HG02763 (cell line): ENCODE measurements around the gene COPS2.
"Not testable (repeated sequence)": the region's sequence is repeated elsewhere in the genome, so short reads cannot be mapped to it uniquely, and the experiment has no call there.

Experiments
- ATAC-seq: cut with Tn5 transposase; IDR thresholded peaks from one replicate; pipeline ENCODE4 v1.9.1; 2021; ENCODE audit warnings: mild to moderate bottlenecking, moderate library complexity; ENCODE audit not compliant: unreplicated experiment

Gene COPS2

GRCh38 chr15:49155110-49155833 is at the start of gene COPS2:
COPS2 (minus strand) TSS chr15:49155599; CDS start chr15:49155578, 21 bp downstream.
- ATAC-seq = peak; percentile 94

- no peak for ATAC-seq
Measured at GRCh38 chr15:49200347-49200746, 44.9 kb upstream of the COPS2 start.

- no peak for ATAC-seq
Measured at GRCh38 chr15:49199666-49200065, 44.3 kb upstream of the COPS2 start.

- no peak for ATAC-seq
Measured at GRCh38 chr15:49196856-49197255, 41.5 kb upstream of the COPS2 start.

- ATAC-seq = no peak
Measured at GRCh38 chr15:49191892-49192291, 36.5 kb upstream of the COPS2 start.

GRCh38 chr15:49190586-49190985 is 35.2 kb upstream of the COPS2 start:
- no peak for ATAC-seq

GRCh38 chr15:49189631-49190030 is 34.2 kb upstream of the COPS2 start:
- ATAC-seq = no peak

- no peak for ATAC-seq
Measured at GRCh38 chr15:49188933-49189332, 33.5 kb upstream of the COPS2 start.

GRCh38 chr15:49187549-49188245 is 32.3 kb upstream of the COPS2 start:
- no peak for ATAC-seq

- no peak for ATAC-seq
Measured at GRCh38 chr15:49185473-49185872, 30.1 kb upstream of the COPS2 start.

GRCh38 chr15:49183741-49184140 is 28.3 kb upstream of the COPS2 start:
- ATAC-seq = not testable (repeated sequence)

- ATAC-seq = no peak
Measured at GRCh38 chr15:49182128-49182527, 26.7 kb upstream of the COPS2 start.

- no peak for ATAC-seq
Measured at GRCh38 chr15:49179433-49180190, 24.2 kb upstream of the COPS2 start.

GRCh38 chr15:49178497-49178896 is 23.1 kb upstream of the COPS2 start:
- no peak for ATAC-seq

- not testable (repeated sequence) for ATAC-seq
Measured at GRCh38 chr15:49175582-49176397, 20.4 kb upstream of the COPS2 start.

- ATAC-seq = no peak
Measured at GRCh38 chr15:49174902-49175301, 19.5 kb upstream of the COPS2 start.

GRCh38 chr15:49171790-49172189 is 16.4 kb upstream of the COPS2 start:
- ATAC-seq = no peak

GRCh38 chr15:49169880-49170597 is 14.6 kb upstream of the COPS2 start, which contains the start of gene GALK2:
GALK2 (plus strand) TSS chr15:49170247; CDS start chr15:49170323, 76 bp downstream.
- ATAC-seq = peak; percentile 98

GRCh38 chr15:49168016-49168415 is 12.6 kb upstream of the COPS2 start:
- no peak for ATAC-seq

- ATAC-seq = no peak
Measured at GRCh38 chr15:49164865-49165264, 9.5 kb upstream of the COPS2 start.
